WI38 (cell line): Measurements from ENCODE around the gene PIEZO2.

ENCODE experiments used
- H3K4me3 ChIP-seq: 2 replicates; pipeline ENCODE4 v1.5.1; 2011; ENCODE audit warnings: low read depth, mild to moderate bottlenecking, control low read depth, low read length
- TF ChIP-seq, protein P1 (sequence below): IDR thresholded peaks from 2 replicates; pipeline ENCODE4 v1.5.1; 2012; ENCODE audit warnings: low read depth, mild to moderate bottlenecking, control low read depth, low read length

Gene PIEZO2

DNA sequence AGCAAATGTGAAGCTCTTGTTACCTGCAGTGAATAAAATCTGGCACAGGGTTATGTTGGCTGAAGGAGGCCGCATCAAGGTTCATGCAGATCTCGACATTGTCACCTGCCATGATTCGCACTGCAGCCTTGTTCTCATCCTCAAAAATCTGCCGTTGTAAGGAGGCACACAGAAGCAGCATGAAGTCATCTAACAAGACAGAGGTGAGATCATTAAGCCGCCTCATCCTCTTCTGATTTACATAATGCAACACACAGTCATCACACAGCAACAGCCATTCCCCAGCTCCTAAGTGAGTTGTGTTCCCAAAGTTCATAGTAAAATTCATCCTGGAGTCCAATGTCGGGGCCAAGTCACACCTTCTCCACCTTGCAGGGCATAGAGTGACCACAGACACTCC, 391.4 kb downstream of the PIEZO2 start:
- H3K4me3 ChIP-seq: no peak overlapping the region
- TF ChIP-seq, protein P1, sequence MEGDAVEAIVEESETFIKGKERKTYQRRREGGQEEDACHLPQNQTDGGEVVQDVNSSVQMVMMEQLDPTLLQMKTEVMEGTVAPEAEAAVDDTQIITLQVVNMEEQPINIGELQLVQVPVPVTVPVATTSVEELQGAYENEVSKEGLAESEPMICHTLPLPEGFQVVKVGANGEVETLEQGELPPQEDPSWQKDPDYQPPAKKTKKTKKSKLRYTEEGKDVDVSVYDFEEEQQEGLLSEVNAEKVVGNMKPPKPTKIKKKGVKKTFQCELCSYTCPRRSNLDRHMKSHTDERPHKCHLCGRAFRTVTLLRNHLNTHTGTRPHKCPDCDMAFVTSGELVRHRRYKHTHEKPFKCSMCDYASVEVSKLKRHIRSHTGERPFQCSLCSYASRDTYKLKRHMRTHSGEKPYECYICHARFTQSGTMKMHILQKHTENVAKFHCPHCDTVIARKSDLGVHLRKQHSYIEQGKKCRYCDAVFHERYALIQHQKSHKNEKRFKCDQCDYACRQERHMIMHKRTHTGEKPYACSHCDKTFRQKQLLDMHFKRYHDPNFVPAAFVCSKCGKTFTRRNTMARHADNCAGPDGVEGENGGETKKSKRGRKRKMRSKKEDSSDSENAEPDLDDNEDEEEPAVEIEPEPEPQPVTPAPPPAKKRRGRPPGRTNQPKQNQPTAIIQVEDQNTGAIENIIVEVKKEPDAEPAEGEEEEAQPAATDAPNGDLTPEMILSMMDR: no peak

DNA sequence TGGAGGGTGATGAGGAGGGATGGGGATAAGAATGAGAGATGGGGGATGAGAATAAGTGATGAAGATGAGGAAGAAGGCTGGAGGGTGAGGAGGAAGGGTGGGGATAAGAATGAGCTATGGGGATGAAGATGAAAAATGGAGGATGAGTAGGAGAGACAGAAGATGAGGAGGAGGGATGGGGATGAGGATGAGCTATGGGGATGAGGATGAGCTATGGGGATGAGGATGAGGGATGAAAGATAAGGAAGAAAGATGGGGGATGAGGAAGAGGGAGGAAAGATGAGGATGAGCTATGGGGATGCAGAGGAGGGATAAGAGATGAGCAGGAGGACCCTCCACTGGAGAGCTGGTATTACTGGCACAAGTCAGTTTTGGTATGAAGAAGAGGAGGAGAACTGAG, 392.0 kb downstream of the PIEZO2 start:
- H3K4me3 ChIP-seq: no peak overlapping the region
- TF ChIP-seq, protein P1: no peak

DNA sequence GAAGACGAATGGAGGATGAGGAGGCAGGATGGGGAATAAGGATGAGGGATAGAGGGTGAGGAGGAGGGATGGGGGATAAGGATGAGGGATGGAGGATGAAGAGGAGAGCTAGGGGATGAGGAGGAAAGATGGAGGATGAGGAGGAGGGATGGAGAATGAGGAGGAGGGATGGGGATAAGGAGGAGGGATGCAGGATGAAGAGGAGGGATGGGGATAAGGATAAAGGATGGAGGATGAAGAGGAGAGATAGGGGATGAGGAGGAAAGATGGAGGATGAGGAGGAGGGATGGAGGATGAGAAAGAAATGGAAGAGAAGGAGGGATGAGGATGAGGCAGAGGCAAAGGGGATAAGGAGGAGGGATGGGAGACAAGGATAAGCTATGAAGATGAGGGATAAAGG, 393.5 kb downstream of the PIEZO2 start:
- no peak overlapping the region for H3K4me3 ChIP-seq
- TF ChIP-seq, protein P1: no peak

DNA sequence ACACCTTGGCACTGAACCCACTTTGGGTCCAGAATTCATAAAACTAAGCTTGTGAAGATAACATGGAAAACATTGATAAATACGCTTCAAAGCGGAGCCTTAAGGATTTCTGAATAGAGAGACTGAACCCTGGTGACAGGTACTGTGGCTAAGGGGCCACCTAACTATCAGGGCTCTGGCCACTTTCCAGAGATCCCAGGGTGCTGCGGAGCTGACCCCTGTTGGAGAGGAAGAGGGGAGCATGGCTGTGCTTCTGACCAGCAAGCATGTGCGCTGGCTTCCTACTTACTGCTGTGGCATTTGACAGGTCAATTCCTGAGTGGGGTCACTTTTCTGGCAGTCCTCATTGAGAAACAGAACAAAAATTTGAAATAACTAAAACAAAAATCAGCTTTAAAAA, 395.2 kb downstream of the PIEZO2 start:
- H3K4me3 ChIP-seq: no peak overlapping the region
- TF ChIP-seq, protein P1: no peak

DNA sequence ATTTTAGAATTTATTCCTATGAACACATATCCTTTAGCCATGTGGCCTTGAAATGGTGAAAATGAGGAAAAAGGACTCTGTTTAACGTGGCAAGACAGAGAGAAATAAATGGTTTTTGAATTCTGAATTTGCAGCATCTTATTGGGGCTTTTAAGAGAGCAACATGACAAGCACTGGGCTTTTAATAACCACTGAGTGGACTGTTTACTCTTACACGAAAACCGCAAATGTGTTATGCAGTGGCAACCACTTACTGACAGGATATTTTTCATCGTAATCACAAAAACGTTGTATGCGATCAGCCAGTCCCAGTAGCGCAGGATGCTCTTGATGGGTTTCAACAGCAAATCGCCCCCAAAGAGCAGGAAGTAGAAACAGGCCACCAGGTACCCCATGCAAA, 397.0 kb downstream of the PIEZO2 start:
- TF ChIP-seq, protein P1: no peak
- no peak overlapping the region for H3K4me3 ChIP-seq

DNA sequence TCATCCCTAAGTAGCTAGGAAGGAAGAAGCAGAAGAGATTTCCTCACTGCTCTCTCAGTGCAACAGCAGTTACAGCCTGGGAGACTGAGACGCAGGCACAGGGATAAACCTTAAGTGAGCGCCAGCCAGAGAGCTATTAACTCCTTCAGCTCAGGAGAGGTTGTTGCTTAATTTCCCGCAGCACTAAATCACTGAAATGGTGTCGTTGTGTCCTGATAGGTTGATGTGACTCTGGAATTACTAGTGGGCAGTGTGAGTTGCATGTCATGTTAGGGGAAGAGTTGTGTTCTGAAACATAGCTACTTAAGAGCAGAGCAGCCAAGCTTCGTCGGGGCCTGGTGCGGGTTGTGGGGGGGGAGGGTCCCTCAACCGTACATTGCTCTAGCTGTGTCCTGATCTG, 397.7 kb downstream of the PIEZO2 start:
- H3K4me3 ChIP-seq: no peak overlapping the region
- TF ChIP-seq, protein P1: no peak

DNA sequence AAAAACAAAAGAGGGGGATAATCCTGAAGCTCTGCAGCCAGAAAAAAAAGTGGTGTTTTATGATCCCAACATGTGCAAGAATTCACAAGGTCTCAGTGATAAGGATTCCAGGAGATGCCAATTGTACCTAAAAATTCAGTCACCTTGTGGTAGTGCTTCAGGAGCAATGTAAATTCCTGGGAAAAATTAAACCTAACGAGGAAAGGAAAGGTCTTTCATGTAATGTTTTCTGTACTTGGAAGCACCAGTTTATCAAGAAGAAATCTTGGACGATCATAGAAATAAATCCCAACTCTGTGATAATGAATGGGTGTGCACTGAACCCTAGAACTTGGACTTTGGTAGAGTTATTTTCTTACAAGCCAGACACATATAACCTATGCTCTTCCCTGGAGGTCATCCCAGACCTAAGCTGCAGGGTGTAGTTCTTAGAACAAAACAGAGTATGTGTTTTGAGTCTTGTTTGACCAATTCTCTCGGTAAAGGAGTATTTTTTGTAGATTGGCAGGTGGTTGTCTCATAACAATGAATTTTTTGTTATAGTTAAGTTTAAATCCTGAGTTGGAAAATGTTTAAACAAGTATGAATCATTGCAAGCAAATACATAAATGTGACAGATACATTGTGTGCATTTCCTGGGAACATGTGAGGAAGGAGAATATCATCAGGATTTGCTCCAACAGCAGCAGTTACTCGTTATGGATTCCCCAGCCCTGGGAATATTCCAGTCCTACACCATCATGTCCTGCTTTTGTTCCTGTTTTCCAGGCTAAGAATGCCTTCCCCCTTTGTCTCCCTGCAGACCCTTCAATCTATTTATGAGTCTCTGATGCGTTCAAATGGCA, 399.0 kb downstream of the PIEZO2 start:
- H3K4me3 ChIP-seq: no peak overlapping the region
- TF ChIP-seq, protein P1: no peak
